PFSK-1 (cell line): ENCODE data around the gene XDH.

Experiments
- FOXP2 ChIP-seq: optimal IDR thresholded peaks from 2 replicates; pipeline ENCODE3; 2011; ENCODE audit warnings: borderline replicate concordance, control low read depth, inconsistent platforms; ENCODE audit not compliant: insufficient read depth; ENCODE audit errors: extremely low read length, extremely low read depth
- POLR2AphosphoS5 ChIP-seq: IDR thresholded peaks from 2 replicates; pipeline ENCODE4 v1.6.1; 2012; ENCODE audit warnings: low read depth, mild to moderate bottlenecking, control low read depth, low read length, moderate library complexity
- REST ChIP-seq, 2 experiments: IDR thresholded peaks; 2 replicates each; pipeline versions ENCODE4 v1.6.1 to v1.8.0; 2011 to 2012; ENCODE audit warnings: low read depth in 2 of 2, low read length in 2 of 2, control low read depth in 1 of 2, inconsistent platforms in 1 of 2, mild to moderate bottlenecking in 1 of 2, moderate library complexity in 1 of 2; ENCODE audit not compliant: insufficient read depth in 1 of 2
- SIN3A ChIP-seq: IDR thresholded peaks from 2 replicates; pipeline ENCODE4 v1.6.1; 2012; ENCODE audit warnings: mild to moderate bottlenecking, low read length, moderate library complexity, borderline replicate concordance; ENCODE audit not compliant: insufficient read depth
- TAF1 ChIP-seq: IDR thresholded peaks from 2 replicates; pipeline ENCODE4 v1.6.1; 2012; ENCODE audit warnings: low read length, control low read depth, borderline replicate concordance; ENCODE audit not compliant: insufficient read depth

XDH gene

GRCh38 chr2:31335921-31336585 lies 78.5 kb downstream of the XDH start:
- TF ChIP-seq FOXP2 (no peak), SIN3A (no peak), POLR2AphosphoS5 (no peak), REST (IDR thresholded peaks at IDR 0.05; ENCODE audit: insufficient read depth in 1 of 2, low read depth in 2 of 2, low read length in 2 of 2) (no peak), TAF1 (no peak)

- TF ChIP-seq POLR2AphosphoS5 (no peak), SIN3A (no peak), TAF1 (no peak)
Measured at GRCh38 chr2:31334311-31335026, 80.1 kb downstream of the XDH start.

- TF ChIP-seq SIN3A (no peak), TAF1 (no peak), POLR2AphosphoS5 (no peak), FOXP2 (no peak), REST (IDR thresholded peaks at IDR 0.05; ENCODE audit: insufficient read depth in 1 of 2, low read depth in 2 of 2, low read length in 2 of 2) (no peak)
Measured at GRCh38 chr2:31333527-31334183, 80.9 kb downstream of the XDH start.

GRCh38 chr2:31333046-31333445 lies 81.5 kb downstream of the XDH start:
- TF ChIP-seq SIN3A (no peak), REST (IDR thresholded peaks at IDR 0.05; ENCODE audit: insufficient read depth in 1 of 2, low read depth in 2 of 2, low read length in 2 of 2) (no peak), POLR2AphosphoS5 (no peak), FOXP2 (no peak), TAF1 (no peak)

- no peak for TF ChIP-seq TAF1
- TF ChIP-seq REST (IDR thresholded peaks at IDR 0.05; ENCODE audit: insufficient read depth in 1 of 2, low read depth in 2 of 2, low read length in 2 of 2), result no peak
- no peak for TF ChIP-seq SIN3A
- TF ChIP-seq POLR2AphosphoS5, result no peak
- TF ChIP-seq FOXP2, result no peak
Measured at GRCh38 chr2:31332521-31332920, 82.0 kb downstream of the XDH start.
